A549 (cell line): ENCODE results near the gene RNF215.

Source experiments
- FOSL2 ChIP-seq, 2 experiments: fragments of 450-650 bp in 1 of 2; fragments of >200 bp in 1 of 2; sonication (Bioruptor Twin) in 1 of 2; formaldehyde crosslinking; IDR thresholded peaks; 2 replicates each; pipeline versions ENCODE4 v1.5.0 to v1.6.1; 2016 to 2020; ENCODE audit warnings: mild to moderate bottlenecking in 1 of 2, moderate library complexity in 1 of 2
- USF2 ChIP-seq: fragments of 450-650 bp; IDR thresholded peaks from 2 replicates; pipeline ENCODE4 v1.6.1; 2014; ENCODE audit warnings: antibody characterized with exemption
- TF ChIP-seq, protein P1 (sequence below): fragments of 250-450 bp; sonication (Bioruptor Pico); IDR thresholded peaks from 2 replicates; pipeline ENCODE4 v1.5.0; 2021; ENCODE audit warnings: mild to moderate bottlenecking, moderate library complexity, borderline replicate concordance

DNA sequence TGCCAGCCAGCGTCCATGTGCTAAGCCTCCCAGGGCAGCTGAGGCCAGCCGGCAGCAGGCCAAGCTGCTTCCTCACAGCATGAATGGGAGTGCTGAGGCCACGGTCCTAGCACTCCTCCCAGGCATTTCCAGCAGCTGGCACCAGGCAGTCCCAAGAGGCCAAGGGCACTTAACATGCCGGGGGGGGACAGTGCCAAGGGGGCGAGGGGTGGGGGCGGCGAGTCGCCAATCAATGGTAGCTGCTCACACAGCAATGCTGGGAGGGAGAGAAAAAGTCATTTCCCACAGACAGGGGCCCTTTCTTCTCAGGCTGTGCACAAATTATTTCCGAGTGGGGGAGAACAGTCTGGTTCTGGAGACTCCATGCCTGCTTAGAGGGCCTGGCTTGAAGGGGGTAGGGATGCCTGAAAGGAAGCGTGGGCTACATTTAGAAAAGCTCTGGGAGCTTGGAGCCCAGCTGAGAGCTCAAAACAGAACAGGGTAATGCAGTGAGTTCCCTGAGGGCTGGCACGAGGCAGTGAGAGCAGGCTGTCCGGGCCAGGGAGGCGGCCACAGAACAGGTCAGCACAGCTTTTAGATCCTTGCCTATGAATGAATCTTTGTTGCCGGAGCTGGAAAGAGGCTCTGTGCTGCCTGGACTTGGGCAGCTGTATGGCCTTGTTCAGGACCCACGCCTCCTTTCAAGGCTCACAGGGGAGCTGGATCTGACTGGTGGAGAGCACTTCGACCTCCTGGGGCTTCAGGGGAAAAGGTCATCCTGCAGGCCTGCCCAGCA is 46.1 kb downstream of the RNF215 start:
- TF ChIP-seq FOSL2 (IDR thresholded peaks at IDR 0.05) (no peak), FOSL2 (CRISPR knock-in tag; IDR thresholded peaks at IDR 0.05) (no peak), USF2 (no peak)
- TF ChIP-seq, protein P1, sequence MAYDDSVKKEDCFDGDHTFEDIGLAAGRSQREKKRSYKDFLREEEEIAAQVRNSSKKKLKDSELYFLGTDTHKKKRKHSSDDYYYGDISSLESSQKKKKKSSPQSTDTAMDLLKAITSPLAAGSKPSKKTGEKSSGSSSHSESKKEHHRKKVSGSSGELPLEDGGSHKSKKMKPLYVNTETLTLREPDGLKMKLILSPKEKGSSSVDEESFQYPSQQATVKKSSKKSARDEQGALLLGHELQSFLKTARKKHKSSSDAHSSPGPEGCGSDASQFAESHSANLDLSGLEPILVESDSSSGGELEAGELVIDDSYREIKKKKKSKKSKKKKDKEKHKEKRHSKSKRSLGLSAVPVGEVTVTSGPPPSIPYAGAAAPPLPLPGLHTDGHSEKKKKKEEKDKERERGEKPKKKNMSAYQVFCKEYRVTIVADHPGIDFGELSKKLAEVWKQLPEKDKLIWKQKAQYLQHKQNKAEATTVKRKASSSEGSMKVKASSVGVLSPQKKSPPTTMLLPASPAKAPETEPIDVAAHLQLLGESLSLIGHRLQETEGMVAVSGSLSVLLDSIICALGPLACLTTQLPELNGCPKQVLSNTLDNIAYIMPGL (CRISPR knock-in tag) = no peak
